HAP-1 (cell line): Measurements from ENCODE around the gene ADM5.
A peak's percentile ranks its signal among the peaks of the same experiment; 100 is the strongest.

Experiments
- DNase-seq, 2 experiments: peaks; one replicate each; pipeline ENCODE4 v3.0.0-alpha.2; 2016 to 2020; ENCODE audit warnings: low spot score in 2 of 2
- H3K27me3 ChIP-seq: fragments of 250-450 bp; sonication (Bioruptor Pico); 2 replicates; pipeline ENCODE4 v1.5.1; 2020; ENCODE audit warnings: low read depth, mild to moderate bottlenecking, moderate library complexity
- H3K36me3 ChIP-seq: fragments of 250-450 bp; sonication (Bioruptor Pico); replicated peaks from 2 replicates; pipeline ENCODE4 v1.5.1; 2020; ENCODE audit warnings: mild to moderate bottlenecking
- H3K4me1 ChIP-seq: fragments of 250-450 bp; sonication (Bioruptor Pico); 2 replicates; pipeline ENCODE4 v1.5.1; 2020; ENCODE audit warnings: mild to moderate bottlenecking
- H3K4me3 ChIP-seq: fragments of 250-450 bp; sonication (Bioruptor Pico); 2 replicates; pipeline ENCODE4 v1.5.1; 2020; ENCODE audit warnings: mild to moderate bottlenecking, moderate library complexity
- H3K9me3 ChIP-seq: fragments of 250-450 bp; sonication (Bioruptor Pico); 2 replicates; pipeline ENCODE4 v1.5.1; 2020; ENCODE audit warnings: mild to moderate bottlenecking, moderate library complexity
- in situ Hi-C: fragments of 300-500 bp; cut with MboI; formaldehyde crosslinking; loops from 3 replicates; pipeline ENCODE4 v1.14.3; 2020; ENCODE audit warnings: low sequenced_read_pairs, inconsistent platforms, mixed read lengths

The ADM5 gene, protein sequence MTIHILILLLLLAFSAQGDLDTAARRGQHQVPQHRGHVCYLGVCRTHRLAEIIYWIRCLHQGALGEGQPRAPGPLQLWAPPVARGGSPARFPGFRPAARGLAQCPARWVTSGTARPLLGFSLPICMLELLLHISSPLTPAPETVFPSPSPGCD

DNA sequence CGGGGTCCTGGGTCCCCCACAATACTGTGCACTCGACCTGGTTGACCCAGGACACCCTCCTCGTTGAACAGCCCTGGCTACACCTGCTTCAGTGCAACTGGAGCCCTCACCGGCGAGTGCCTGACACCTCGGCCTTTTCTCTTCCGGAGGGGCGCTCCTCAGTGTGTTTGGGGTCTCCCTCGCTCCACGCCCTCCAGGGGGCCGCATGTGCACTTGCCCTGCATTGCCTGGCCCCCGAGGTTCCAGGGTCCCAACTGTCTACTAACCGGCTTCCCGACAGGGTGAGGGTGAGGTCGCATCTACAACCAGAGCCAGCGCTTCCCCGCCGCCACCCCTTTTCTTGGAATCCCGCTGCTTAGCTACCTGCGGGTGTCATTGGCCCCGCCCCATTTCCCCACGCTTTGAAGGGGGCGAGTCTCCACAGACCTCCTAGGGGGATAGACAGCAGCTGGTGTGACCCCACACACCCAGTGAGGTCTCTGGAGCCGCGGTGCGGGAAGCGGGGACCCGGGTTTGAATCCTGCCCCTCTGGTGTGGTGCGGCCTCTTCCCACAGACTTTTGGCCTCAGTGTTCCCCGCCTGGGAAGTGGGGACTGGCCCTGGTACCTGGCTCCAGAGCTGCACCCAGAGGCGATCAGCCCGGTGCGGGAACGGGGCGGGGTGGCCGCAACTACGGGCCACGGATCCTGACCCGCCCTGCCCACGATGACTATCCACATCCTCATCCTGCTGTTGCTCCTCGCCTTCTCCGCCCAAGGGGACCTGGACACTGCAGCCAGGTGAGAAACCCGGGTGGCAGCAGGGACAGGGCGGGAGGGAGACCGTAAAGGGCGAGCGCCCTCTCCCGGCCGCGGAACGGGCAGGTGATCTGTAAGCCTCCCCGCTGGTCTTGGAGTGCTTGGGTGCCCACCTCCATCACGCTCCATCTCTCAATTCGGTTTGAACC, at the start of gene ADM5:
Gene ADM5 (plus strand): TSS at position 462 of the 946 bp plus-strand sequence. CDS start 244 bp downstream, at position 706.
- in situ Hi-C loops: no loop called here
- Histone ChIP-seq H3K36me3 (peaks cover 35% of the 10 kb centered on the region), H3K4me1 (no peaks in the 10 kb centered on the region), H3K27me3 (no peaks in the 10 kb centered on the region), H3K4me3 (no peak within 1 kb of the TSS), H3K9me3 (no peaks in the 10 kb centered on the region)
- DNase-seq: no peak

DNA sequence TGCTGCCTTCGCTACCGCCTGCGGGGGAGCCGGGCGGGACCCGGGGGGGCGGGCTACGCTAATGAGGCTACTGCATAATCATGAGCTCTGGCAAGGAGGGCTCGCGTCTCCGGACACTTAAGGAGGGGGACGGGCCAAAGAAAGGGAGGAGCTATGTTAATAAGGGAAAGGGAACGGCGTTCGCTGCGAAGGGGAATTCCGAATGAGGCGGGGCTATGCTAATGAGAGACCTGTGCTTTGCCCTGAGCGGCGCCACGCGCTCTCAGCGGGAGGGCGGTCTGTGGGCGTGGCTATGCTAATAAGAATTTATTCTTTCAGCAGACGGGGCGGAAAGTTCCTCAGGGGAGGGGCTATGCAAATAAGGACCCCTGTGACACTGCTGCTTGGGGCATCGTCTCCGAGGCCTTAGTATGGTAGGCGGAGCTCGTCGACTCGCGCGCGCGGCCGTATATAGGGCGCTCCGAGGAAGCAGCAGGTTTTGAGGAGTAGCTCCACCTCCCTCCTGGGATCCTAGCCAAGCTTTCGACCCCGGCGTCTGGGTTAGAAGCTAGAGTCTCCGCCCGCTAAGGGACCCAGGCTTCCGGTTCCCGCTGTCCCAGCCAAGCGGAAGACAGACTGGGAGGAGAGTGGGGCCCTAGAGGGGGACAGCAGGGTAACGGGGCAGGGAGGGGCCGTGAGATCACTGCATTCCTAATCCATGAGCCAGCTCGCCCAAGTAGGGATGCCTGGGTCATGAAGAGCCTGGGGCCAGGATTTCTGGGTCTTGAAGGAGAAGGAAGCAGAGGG, 49.1 kb upstream of the ADM5 start, which contains the start of gene RRAS:
Gene RRAS (minus strand): TSS at position 31 of the 786 bp plus-strand sequence. CDS start 45 bp downstream, outside the sequence.
- Histone ChIP-seq H3K27me3 (no peaks in the 10 kb centered on the region), H3K4me1 (peaks cover 24% of the 10 kb centered on the region), H3K36me3 (peaks cover 3% of the 10 kb centered on the region), H3K4me3 (peak within 1 kb of the TSS; percentile 82), H3K9me3 (no peaks in the 10 kb centered on the region)
- peak; percentile 100 for DNase-seq
- in situ Hi-C loops: no loop called here

DNA sequence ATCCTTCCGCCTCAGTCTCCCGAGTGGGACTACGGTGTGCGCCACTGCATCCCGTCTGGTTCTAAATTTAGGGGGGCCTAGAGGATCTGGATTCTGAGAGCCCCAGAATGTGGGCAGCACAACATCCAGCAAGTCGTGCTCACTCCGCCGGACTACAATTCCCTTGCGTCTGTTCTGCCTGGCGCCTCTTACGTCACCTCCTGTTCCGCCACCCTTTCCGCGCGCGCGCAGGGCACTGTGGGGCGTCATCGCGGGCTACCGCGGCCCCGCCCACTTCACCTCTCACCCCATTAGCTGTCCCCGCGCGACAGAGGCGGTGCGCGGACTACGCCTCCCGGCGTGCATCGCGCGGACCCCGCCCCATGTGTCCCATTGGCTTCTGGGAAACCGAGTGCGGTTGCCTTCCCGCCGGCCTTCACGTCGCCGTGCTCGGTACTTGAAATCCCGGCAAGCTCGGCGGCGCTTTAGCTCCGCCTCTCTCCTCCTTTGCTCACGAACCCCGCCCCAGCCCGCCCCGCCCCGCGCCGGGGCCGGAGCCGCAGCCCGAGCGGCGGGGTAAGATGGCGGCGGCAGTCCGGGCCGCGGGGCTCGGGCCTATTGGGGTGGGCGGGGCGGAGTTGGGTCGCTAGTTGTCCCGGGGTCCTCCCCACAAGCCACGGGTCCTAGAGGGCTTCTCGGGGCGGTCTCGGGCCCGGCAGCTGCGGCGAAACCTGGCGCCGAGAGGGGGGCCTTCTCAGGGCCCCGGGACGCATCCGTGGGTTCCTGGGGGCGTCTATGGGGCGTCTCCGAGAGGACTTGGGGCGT, 47.5 kb upstream of the ADM5 start, which contains the start of gene SCAF1:
Gene SCAF1 (plus strand): TSS at position 522 of the 804 bp plus-strand sequence. CDS start 2,818 bp downstream, outside the sequence.
- DNase-seq: peak; percentile 99
- in situ Hi-C loops: no loop called here
- H3K9me3 ChIP-seq: no peaks in the 10 kb centered on the region
- peaks cover 18% of the 10 kb centered on the region for H3K36me3 ChIP-seq
- peaks cover 24% of the 10 kb centered on the region for H3K4me1 ChIP-seq
- peak within 1 kb of the TSS; percentile 82 for H3K4me3 ChIP-seq
- H3K27me3 ChIP-seq: no peaks in the 10 kb centered on the region

- peaks cover 25% of the 10 kb centered on the region for H3K36me3 ChIP-seq
- peaks cover 24% of the 10 kb centered on the region for H3K4me1 ChIP-seq
- in situ Hi-C loops: no loop called here
- peak overlapping the region; percentile 82 for H3K4me3 ChIP-seq
- H3K27me3 ChIP-seq: no peaks in the 10 kb centered on the region
- no peaks in the 10 kb centered on the region for H3K9me3 ChIP-seq
- no peak for DNase-seq
Measured at GRCh38 chr19:49642492-49643035, 46.8 kb upstream of the ADM5 start.

GRCh38 chr19:49643466-49643865, 45.9 kb upstream of the ADM5 start:
- in situ Hi-C loops: no loop called here
- H3K4me3 ChIP-seq: peak overlapping the region; percentile 82
- no peaks in the 10 kb centered on the region for H3K9me3 ChIP-seq
- DNase-seq: no peak
- H3K27me3 ChIP-seq: no peaks in the 10 kb centered on the region
- H3K36me3 ChIP-seq: peaks cover 30% of the 10 kb centered on the region
- H3K4me1 ChIP-seq: peaks cover 18% of the 10 kb centered on the region

GRCh38 chr19:49645592-49645991, 43.8 kb upstream of the ADM5 start:
- H3K36me3 ChIP-seq: peaks cover 43% of the 10 kb centered on the region
- H3K27me3 ChIP-seq: no peaks in the 10 kb centered on the region
- no peaks in the 10 kb centered on the region for H3K9me3 ChIP-seq
- no peak for DNase-seq
- H3K4me1 ChIP-seq: peaks cover 16% of the 10 kb centered on the region
- in situ Hi-C loops: no loop called here
- H3K4me3 ChIP-seq: no peak overlapping the region

- Histone ChIP-seq H3K4me1 (peaks cover 13% of the 10 kb centered on the region), H3K36me3 (peaks cover 43% of the 10 kb centered on the region), H3K4me3 (no peak overlapping the region), H3K9me3 (no peaks in the 10 kb centered on the region), H3K27me3 (no peaks in the 10 kb centered on the region)
- DNase-seq: no peak
- in situ Hi-C loops: no loop called here
Measured at GRCh38 chr19:49645995-49646394, 43.4 kb upstream of the ADM5 start.

DNA sequence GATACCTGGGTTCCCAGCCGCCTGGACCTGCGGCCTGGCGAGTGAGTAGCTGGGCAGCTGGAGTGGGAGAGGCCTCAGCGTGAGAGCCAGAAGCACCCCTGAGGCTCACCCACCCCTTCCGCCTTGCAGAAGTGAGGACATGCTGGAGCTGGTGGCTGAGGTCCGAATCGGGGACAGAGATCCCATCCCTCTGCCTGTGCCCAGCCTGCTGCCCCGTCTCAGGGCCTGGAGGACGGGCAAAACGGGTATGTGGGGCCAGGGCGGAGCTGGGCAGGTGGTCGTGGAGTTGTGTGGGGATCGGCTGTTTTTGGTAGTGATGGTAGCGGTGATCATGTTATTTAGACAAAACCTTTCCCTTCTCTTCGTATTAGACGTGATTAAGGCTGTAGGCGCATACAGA, 42.8 kb upstream of the ADM5 start:
- no peaks in the 10 kb centered on the region for H3K9me3 ChIP-seq
- peaks cover 46% of the 10 kb centered on the region for H3K36me3 ChIP-seq
- in situ Hi-C loops: no loop called here
- no peak overlapping the region for H3K4me3 ChIP-seq
- no peak for DNase-seq
- H3K27me3 ChIP-seq: no peaks in the 10 kb centered on the region
- H3K4me1 ChIP-seq: peaks cover 7% of the 10 kb centered on the region

GRCh38 chr19:49651029-49651819, 38.2 kb upstream of the ADM5 start:
- Histone ChIP-seq H3K4me1 (no peaks in the 10 kb centered on the region), H3K9me3 (no peaks in the 10 kb centered on the region), H3K36me3 (peaks cover 76% of the 10 kb centered on the region), H3K4me3 (no peak overlapping the region), H3K27me3 (no peaks in the 10 kb centered on the region)
- in situ Hi-C loops: no loop called here
- DNase-seq: no peak

GRCh38 chr19:49651820-49652550, 37.4 kb upstream of the ADM5 start:
- H3K9me3 ChIP-seq: no peaks in the 10 kb centered on the region
- peaks cover 75% of the 10 kb centered on the region for H3K36me3 ChIP-seq
- DNase-seq: no peak
- no peaks in the 10 kb centered on the region for H3K4me1 ChIP-seq
- no peaks in the 10 kb centered on the region for H3K27me3 ChIP-seq
- in situ Hi-C loops: no loop called here
- no peak overlapping the region for H3K4me3 ChIP-seq

DNA sequence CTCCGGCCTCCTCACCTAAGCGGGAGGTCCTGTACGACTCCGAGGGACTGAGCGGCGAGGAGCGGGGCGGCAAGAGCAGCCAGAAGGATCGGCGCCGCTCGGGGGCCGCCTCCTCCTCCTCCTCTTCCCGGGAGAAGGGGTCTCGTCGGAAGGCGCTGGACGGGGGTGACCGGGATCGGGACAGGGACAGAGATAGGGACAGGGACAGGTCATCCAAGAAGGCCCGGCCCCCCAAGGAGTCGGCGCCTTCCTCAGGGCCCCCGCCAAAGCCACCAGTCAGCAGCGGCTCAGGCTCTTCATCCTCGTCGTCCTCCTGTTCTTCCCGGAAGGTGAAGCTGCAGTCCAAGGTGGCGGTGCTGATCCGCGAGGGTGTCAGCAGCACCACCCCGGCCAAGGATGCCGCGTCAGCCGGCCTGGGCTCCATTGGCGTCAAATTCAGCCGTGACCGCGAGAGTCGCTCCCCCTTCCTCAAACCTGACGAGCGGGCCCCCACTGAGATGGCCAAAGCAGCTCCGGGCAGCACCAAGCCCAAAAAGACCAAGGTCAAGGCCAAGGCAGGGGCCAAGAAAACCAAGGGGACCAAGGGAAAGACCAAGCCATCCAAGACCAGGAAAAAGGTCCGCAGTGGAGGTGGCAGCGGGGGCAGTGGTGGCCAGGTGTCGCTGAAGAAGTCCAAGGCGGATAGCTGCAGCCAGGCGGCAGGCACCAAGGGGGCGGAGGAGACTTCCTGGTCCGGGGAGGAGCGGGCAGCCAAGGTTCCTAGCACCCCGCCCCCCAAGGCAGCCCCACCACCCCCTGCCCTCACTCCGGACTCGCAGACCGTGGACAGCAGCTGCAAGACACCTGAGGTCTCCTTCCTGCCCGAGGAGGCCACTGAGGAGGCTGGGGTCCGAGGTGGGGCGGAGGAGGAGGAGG, 36.6 kb upstream of the ADM5 start:
- in situ Hi-C loops: no loop called here
- DNase-seq: no peak
- Histone ChIP-seq H3K27me3 (no peaks in the 10 kb centered on the region), H3K4me3 (no peak overlapping the region), H3K9me3 (no peaks in the 10 kb centered on the region), H3K36me3 (peaks cover 73% of the 10 kb centered on the region), H3K4me1 (no peaks in the 10 kb centered on the region)
